ENCODE results near the gene SIGLEC6. TPM values are rescaled to one million over a fixed set of nuclear protein-coding genes. Genes with fewer than 3 reads are reported as not detected.

The SIGLEC6 gene
- total and polyA plus RNA-seq, 11 donors = 0.10 to 0.40 (median 0.24) TPM; not detected in 5

DNA sequence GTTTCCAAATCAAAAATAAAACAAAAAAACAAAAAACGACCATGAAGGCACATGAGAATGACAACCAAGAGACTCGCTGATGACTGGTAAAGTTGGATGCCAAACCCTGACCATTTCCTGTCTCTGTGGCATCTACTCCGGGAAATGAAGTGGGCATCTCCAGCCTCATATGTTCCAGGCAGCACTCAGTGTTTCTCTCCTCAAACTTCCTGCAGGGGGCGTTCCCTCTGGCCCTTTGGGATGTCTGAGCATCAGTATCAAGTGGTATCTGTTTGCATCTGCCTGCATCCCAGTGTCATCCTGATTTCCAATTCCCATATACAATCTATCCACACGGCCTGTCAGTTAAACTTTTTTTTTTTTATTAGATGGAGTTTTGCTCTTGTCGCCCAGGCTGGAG, 20.1 kb downstream of the SIGLEC6 start:
- Histone ChIP-seq H3K27me3 (peaks cover 0 to 37% (median 9%) of the 10 kb centered on the region in 9 donors), H3K4me3 (no peak overlapping the region), H3K36me3 (no peaks in the 10 kb centered on the region), H3K9me3 (no peaks in the 10 kb centered on the region), H3K4me1 (peaks cover 0 to 29% (median 0%) of the 10 kb centered on the region in 12 donors), H3K27ac (no peak overlapping the region)
- intact Hi-C loops (cut with DNase I) = no loop called here
- DNase-seq (no peak), ATAC-seq (no peak)
- WGBS, 4 donors = 9 to 18% (median 11%) methylated on average over 6 of the region's 6 CpGs
- TF ChIP-seq, protein P1, sequence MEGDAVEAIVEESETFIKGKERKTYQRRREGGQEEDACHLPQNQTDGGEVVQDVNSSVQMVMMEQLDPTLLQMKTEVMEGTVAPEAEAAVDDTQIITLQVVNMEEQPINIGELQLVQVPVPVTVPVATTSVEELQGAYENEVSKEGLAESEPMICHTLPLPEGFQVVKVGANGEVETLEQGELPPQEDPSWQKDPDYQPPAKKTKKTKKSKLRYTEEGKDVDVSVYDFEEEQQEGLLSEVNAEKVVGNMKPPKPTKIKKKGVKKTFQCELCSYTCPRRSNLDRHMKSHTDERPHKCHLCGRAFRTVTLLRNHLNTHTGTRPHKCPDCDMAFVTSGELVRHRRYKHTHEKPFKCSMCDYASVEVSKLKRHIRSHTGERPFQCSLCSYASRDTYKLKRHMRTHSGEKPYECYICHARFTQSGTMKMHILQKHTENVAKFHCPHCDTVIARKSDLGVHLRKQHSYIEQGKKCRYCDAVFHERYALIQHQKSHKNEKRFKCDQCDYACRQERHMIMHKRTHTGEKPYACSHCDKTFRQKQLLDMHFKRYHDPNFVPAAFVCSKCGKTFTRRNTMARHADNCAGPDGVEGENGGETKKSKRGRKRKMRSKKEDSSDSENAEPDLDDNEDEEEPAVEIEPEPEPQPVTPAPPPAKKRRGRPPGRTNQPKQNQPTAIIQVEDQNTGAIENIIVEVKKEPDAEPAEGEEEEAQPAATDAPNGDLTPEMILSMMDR (IDR thresholded peaks at IDR 0.05) = no peak
- TF ChIP-seq POLR2A (IDR thresholded peaks at IDR 0.05) = no peak

DNA sequence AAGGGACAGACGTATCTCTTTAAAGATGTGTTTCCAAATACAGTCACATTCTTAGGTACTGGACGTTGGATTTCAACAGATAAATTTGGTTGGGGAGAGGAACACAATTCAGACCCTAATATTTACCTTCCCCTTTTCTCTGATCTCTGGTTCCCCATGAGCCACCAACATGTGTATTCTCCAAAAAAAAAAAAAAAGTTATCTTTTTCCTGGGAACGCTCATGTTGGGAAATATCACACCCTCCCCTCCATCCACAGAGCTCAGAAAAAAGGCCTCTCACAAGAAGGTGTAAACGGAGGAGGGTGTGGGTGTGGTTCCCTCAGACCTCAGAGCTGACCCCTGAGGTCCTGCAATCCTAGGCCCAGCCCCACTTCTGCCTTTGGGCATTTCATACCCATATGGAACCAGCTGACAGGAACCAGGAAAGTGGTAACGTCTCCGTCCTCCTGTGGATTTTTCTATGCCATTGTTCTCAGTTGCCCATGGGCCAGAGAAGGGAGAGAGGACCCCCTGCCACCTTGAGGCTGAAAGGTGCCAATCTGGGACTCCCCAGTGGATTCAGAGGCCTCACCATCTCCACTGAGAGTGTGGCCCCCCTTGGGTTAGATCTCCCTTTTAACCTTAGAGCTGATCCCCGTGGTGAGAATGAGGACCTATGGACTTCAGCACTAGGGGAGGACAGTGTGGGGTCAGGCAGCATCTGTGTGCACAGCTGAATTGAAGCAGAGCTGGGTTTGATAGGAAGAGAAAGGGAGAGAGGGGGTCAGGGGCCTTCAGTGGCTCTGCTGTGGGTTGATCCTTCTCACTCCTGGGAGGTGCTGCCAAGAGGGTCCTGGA, 21.4 kb downstream of the SIGLEC6 start:
- intact Hi-C loops (cut with DNase I) = no loop called here
- WGBS, 4 donors = 48% methylated on average over 7 of the region's 7 CpGs
- H3K27me3 ChIP-seq = peaks cover 0 to 37% (median 9%) of the 10 kb centered on the region in 9 donors

DNA sequence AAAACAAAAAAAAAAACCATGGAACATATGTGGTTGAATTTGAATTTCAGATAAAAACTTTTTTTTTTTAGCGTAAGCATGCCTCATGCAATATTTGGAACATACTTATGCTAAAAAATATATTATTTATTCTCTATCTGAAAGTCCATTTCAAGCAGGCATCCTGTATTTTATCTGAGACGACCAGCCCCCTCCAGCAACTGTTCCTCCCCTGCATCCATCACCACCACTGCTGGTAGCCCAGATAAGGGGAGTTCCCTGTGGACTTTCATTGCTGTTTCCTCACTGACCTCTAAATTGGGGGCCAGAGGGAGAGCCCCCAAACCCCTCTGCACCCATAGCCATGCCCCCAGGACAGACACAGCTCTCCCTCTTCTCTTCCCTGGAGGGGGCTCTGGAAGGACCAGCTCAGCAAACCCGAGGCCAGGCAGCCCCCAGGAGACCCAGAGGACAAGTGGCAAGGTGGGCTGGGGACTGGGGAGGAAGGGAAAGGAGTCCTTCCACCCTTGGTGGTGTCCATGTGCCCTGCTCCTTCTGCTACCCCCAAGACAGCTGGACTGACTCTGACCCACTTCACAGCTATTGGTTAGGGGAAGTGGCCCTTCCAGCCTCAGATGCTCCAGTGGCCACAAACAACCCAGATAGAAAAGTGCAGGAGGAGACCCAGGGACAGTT, 23.3 kb downstream of the SIGLEC6 start:
- 34 to 47% (median 39%) methylated on average over 2 to 3 of the region's 3 CpGs for WGBS, 4 donors
- ATAC-seq (no peak), DNase-seq (no peak)
- no peak for TF ChIP-seq POLR2A (IDR thresholded peaks at IDR 0.05)
- TF ChIP-seq, protein P1 (IDR thresholded peaks at IDR 0.05) = no peak
- Histone ChIP-seq H3K9me3 (peaks cover 0 to 11% (median 0%) of the 10 kb centered on the region in 12 donors), H3K36me3 (no peaks in the 10 kb centered on the region), H3K4me1 (peaks cover 0 to 30% (median 0%) of the 10 kb centered on the region in 12 donors), H3K4me3 (no peak overlapping the region), H3K27me3 (peaks cover 0 to 35% (median 9%) of the 10 kb centered on the region in 9 donors), H3K27ac (peak overlapping the region in 1 of 12 donors; percentile 64)
- intact Hi-C loops (cut with DNase I) = no loop called here

More for the DNA sequence above, 21.4 kb downstream of the SIGLEC6 start:
- no peaks in the 10 kb centered on the region for H3K36me3 ChIP-seq
- H3K4me1 ChIP-seq = peaks cover 0 to 29% (median 0%) of the 10 kb centered on the region in 12 donors
- TF ChIP-seq, protein P1 (IDR thresholded peaks at IDR 0.05) = no peak
- no peak for TF ChIP-seq POLR2A (IDR thresholded peaks at IDR 0.05)
- H3K4me3 ChIP-seq = no peak overlapping the region
- DNase-seq (no peak), ATAC-seq (no peak)
- H3K27ac ChIP-seq = no peak overlapping the region
- no peaks in the 10 kb centered on the region for H3K9me3 ChIP-seq

- no peak overlapping the region for H3K4me3 ChIP-seq
These were observed 23.8 kb downstream of the SIGLEC6 start for GRCh38 chr19:51507640-51508058.

More at GRCh38 chr19:51507640-51508058, 23.8 kb downstream of the SIGLEC6 start:
- Histone ChIP-seq H3K27ac (peak overlapping the region in 1 of 12 donors; percentile 64), H3K27me3 (peaks cover 0 to 30% (median 9%) of the 10 kb centered on the region in 9 donors), H3K9me3 (peaks cover 0 to 11% (median 0%) of the 10 kb centered on the region in 12 donors), H3K36me3 (no peaks in the 10 kb centered on the region), H3K4me1 (peaks cover 0 to 36% (median 0%) of the 10 kb centered on the region in 12 donors)
- WGBS, 4 donors = 53 to 66% (median 61%) methylated on average over 6 of the region's 6 CpGs
- intact Hi-C loops (cut with DNase I) = no loop called here
- DNase-seq (no peak), ATAC-seq (no peak)
- TF ChIP-seq, protein P1 (IDR thresholded peaks at IDR 0.05) = no peak
- no peak for TF ChIP-seq POLR2A (IDR thresholded peaks at IDR 0.05)

Data from heart left ventricle (tissue), 16 donors.